ENCODE measurements around the gene TRIM17.

GRCh38 chr1:228364706-228365213 lies 51.9 kb downstream of the TRIM17 start:
- TF ChIP-seq CTCF (IDR thresholded peaks at IDR 0.05; ENCODE audit: insufficient read depth, low read depth, low read length) = no peak
- no peak for TF ChIP-seq EZH2 (IDR thresholded peaks at IDR 0.05; ENCODE audit: insufficient read depth, low read length)

Measured in astrocyte (in vitro differentiated cells and primary cell).